HEK293 (cell line): ENCODE measurements around the gene MYO7B.

Source experiments
- CTCF ChIA-PET: fragments of 350-600 bp; formaldehyde crosslinking; extraction: SDS; loops from one replicate; lab custom pipeline; 2021; ENCODE audit warnings: antibody characterized with exemption; lab: Yijun Ruan, JAX
- POLR2A ChIA-PET: fragments of 300-600 bp; formaldehyde crosslinking; extraction: SDS; loops from one replicate; lab custom pipeline; 2020; ENCODE audit warnings: antibody characterized with exemption, inconsistent platforms; lab: Yijun Ruan, JAX
- H3K27ac ChIP-seq: fragments of 200-500 bp; sonication (Bioruptor generic); 2 replicates; pipeline ENCODE4 v1.5.1; 2014; ENCODE audit warnings: low read depth, low read length, control low read depth, inconsistent platforms; ENCODE audit errors: extremely low read depth
- H3K36me3 ChIP-seq, 2 experiments: fragments of 200-500 bp in 1 of 2; sonication (Bioruptor generic) in 1 of 2; 1 replicate in 1 of 2; 2 replicates in 1 of 2; pipeline ENCODE4 v1.5.1; 2014 to 2017; ENCODE audit warnings: inconsistent platforms in 2 of 2, low read length in 2 of 2; ENCODE audit not compliant: control insufficient read depth in 2 of 2, insufficient read depth in 1 of 2
- H3K4me1 ChIP-seq: fragments of 200-500 bp; sonication (Bioruptor generic); 2 replicates; pipeline ENCODE4 v1.5.1; 2014; ENCODE audit warnings: mild to moderate bottlenecking, low read length, inconsistent platforms; ENCODE audit not compliant: control insufficient read depth, insufficient read depth
- H3K4me3 ChIP-seq: 2 replicates; pipeline ENCODE4 v1.5.1; 2011; ENCODE audit warnings: low read depth, mild to moderate bottlenecking, control low read depth, low read length, moderate library complexity
- H3K9me3 ChIP-seq: fragments of 200-500 bp; sonication (Bioruptor generic); 2 replicates; pipeline ENCODE4 v1.5.1; 2014; ENCODE audit warnings: low read depth, low read length, inconsistent platforms; ENCODE audit not compliant: control insufficient read depth, insufficient read depth
- EGR2 ChIP-seq: fragments of 450-650 bp; formaldehyde crosslinking; IDR thresholded peaks from 2 replicates; pipeline ENCODE4 v1.5.1; 2016; ENCODE audit warnings: low read depth, missing biosample characterization, missing genetic modification characterization
- GLIS2 ChIP-seq: fragments of 450-650 bp; formaldehyde crosslinking; IDR thresholded peaks from 2 replicates; pipeline ENCODE4 v1.5.1; 2016; ENCODE audit warnings: missing biosample characterization, missing genetic modification characterization
- KLF1 ChIP-seq: fragments of 450-650 bp; formaldehyde crosslinking; IDR thresholded peaks from 2 replicates; pipeline ENCODE4 v1.5.1; 2016; ENCODE audit warnings: missing biosample characterization, missing genetic modification characterization
- KLF10 ChIP-seq: fragments of 450-650 bp; IDR thresholded peaks from 2 replicates; pipeline ENCODE4 v1.5.1; 2018; ENCODE audit warnings: missing biosample characterization, mild to moderate bottlenecking, missing genetic modification characterization
- MEIS1 ChIP-seq: sonication (generic); formaldehyde crosslinking; IDR thresholded peaks from 2 replicates; pipeline ENCODE4 v1.8.1; 2022; ENCODE audit warnings: missing genetic modification reagents, mild to moderate bottlenecking, borderline replicate concordance
- PATZ1 ChIP-seq: fragments of 450-650 bp; formaldehyde crosslinking; IDR thresholded peaks from 2 replicates; pipeline ENCODE4 v1.5.1; 2016; ENCODE audit warnings: missing biosample characterization, missing genetic modification characterization
- SP2 ChIP-seq: fragments of 450-650 bp; formaldehyde crosslinking; IDR thresholded peaks from 2 replicates; pipeline ENCODE4 v1.5.1; 2016; ENCODE audit warnings: missing biosample characterization, missing genetic modification characterization
- TCF7L2 ChIP-seq: IDR thresholded peaks from 2 replicates; pipeline ENCODE4 v1.6.1; 2011; ENCODE audit warnings: low read depth, mild to moderate bottlenecking, inconsistent platforms, low read length, moderate library complexity, borderline replicate concordance
- WT1 ChIP-seq: fragments of 450-650 bp; formaldehyde crosslinking; IDR thresholded peaks from 2 replicates; pipeline ENCODE4 v1.5.1; 2016; ENCODE audit warnings: missing biosample characterization, missing genetic modification characterization
- ZBTB1 ChIP-seq: fragments of 450-650 bp; formaldehyde crosslinking; IDR thresholded peaks from 2 replicates; pipeline ENCODE4 v1.5.1; 2016; ENCODE audit warnings: missing biosample characterization, missing genetic modification characterization
- ZBTB49 ChIP-seq: fragments of 450-650 bp; formaldehyde crosslinking; IDR thresholded peaks from 2 replicates; pipeline ENCODE4 v1.5.1; 2016; ENCODE audit warnings: missing biosample characterization, missing genetic modification characterization, low read depth
- ZNF202 ChIP-seq: fragments of 450-650 bp; formaldehyde crosslinking; IDR thresholded peaks from 2 replicates; pipeline ENCODE4 v1.5.1; 2016; ENCODE audit warnings: missing biosample characterization, missing genetic modification characterization, borderline replicate concordance
- ZNF223 ChIP-seq: fragments of 450-650 bp; formaldehyde crosslinking; IDR thresholded peaks from 2 replicates; pipeline ENCODE4 v1.5.1; 2016; ENCODE audit warnings: missing biosample characterization, missing genetic modification characterization
- ZNF302 ChIP-seq: fragments of 450-650 bp; formaldehyde crosslinking; IDR thresholded peaks from 2 replicates; pipeline ENCODE4 v1.5.1; 2016; ENCODE audit warnings: missing biosample characterization, missing genetic modification characterization, low read depth
- ZNF391 ChIP-seq: fragments of 450-650 bp; formaldehyde crosslinking; IDR thresholded peaks from 2 replicates; pipeline ENCODE4 v1.5.1; 2016; ENCODE audit warnings: low read depth, missing biosample characterization, missing genetic modification characterization, borderline replicate concordance
- ZNF398 ChIP-seq: fragments of 450-650 bp; formaldehyde crosslinking; IDR thresholded peaks from 2 replicates; pipeline ENCODE4 v1.5.1; 2017; ENCODE audit warnings: missing biosample characterization, missing genetic modification characterization
- ZNF48 ChIP-seq: fragments of 450-650 bp; formaldehyde crosslinking; IDR thresholded peaks from 2 replicates; pipeline ENCODE4 v1.5.1; 2016; ENCODE audit warnings: missing biosample characterization, missing genetic modification characterization
- ZNF501 ChIP-seq: fragments of 450-650 bp; formaldehyde crosslinking; IDR thresholded peaks from 2 replicates; pipeline ENCODE4 v1.5.1; 2016; ENCODE audit warnings: missing biosample characterization, missing genetic modification characterization
- ZNF514 ChIP-seq: fragments of 450-650 bp; formaldehyde crosslinking; IDR thresholded peaks from 2 replicates; pipeline ENCODE4 v1.5.1; 2016; ENCODE audit warnings: missing biosample characterization, missing genetic modification characterization
- ZNF571 ChIP-seq: fragments of 450-650 bp; formaldehyde crosslinking; IDR thresholded peaks from 2 replicates; pipeline ENCODE4 v1.5.0; 2017; ENCODE audit warnings: missing biosample characterization, missing genetic modification characterization
- ZNF623 ChIP-seq: fragments of 450-650 bp; formaldehyde crosslinking; IDR thresholded peaks from 2 replicates; pipeline ENCODE4 v1.5.1; 2016; ENCODE audit warnings: missing biosample characterization, missing genetic modification characterization
- ZNF626 ChIP-seq: fragments of 450-650 bp; sonication (Bioruptor Pico); formaldehyde crosslinking; IDR thresholded peaks from 2 replicates; pipeline ENCODE4 v1.5.1; 2018; ENCODE audit warnings: missing biosample characterization, missing genetic modification characterization, inconsistent platforms
- ZNF629 ChIP-seq: fragments of 450-650 bp; formaldehyde crosslinking; IDR thresholded peaks from 2 replicates; pipeline ENCODE4 v1.5.1; 2017; ENCODE audit warnings: missing biosample characterization, missing genetic modification characterization
- ZNF692 ChIP-seq: fragments of 450-650 bp; formaldehyde crosslinking; IDR thresholded peaks from 2 replicates; pipeline ENCODE4 v1.5.1; 2016; ENCODE audit warnings: missing biosample characterization, missing genetic modification characterization
- TF ChIP-seq, protein P1 (sequence below): fragments of 450-650 bp; formaldehyde crosslinking; IDR thresholded peaks from 2 replicates; pipeline ENCODE4 v1.5.1; 2016; ENCODE audit warnings: missing biosample characterization, missing genetic modification characterization
- TF ChIP-seq, protein P2 (sequence below): fragments of 450-650 bp; formaldehyde crosslinking; IDR thresholded peaks from 2 replicates; pipeline ENCODE4 v1.5.1; 2016; ENCODE audit warnings: missing biosample characterization, missing genetic modification characterization

The MYO7B gene

DNA sequence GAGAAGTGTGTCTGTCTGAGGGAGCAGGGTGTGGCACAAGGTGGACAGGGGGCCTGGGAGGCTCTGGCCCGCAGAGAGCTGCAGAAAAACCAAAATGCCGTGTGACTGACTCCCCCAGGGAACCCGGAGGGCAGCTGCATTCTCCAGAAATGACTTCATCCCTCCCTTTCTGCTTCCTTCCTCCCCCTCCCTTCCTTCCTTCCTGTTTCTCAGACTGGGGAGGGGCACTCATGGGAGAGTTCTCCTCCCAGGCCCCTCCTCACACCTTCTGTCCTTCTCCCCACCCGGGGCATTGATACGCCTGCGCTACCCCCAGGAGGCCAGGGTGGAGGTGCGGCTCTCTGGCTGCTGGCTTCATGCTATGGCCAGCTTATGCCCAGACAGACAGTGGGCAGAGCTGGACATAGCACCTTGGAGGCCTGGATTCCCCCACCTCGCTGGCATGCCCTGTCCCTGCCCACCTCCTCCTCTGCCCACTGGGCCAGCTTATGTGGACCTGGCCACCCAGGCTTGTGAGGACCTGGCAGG, 102.3 kb downstream of the MYO7B start:
- H3K4me1 ChIP-seq: peaks cover 2% of the 10 kb centered on the region; the same call in 1 of the 2 replicates
- ChIA-PET POLR2A (interaction anchor here (0.6 to 1.9 kb wide), 2 partner anchors 64 to 111 kb away, joined by 3 to 7 read pairs; partner anchors contain the start of gene IWS1), CTCF (interaction anchor here (1.2 to 4.5 kb wide), 4 partner anchors 12 to 158 kb away, joined by 4 to 31 read pairs (median 6); no protein-coding TSS in a partner anchor)
- no peak overlapping the region for H3K4me3 ChIP-seq
- H3K27ac ChIP-seq: no peak overlapping the region
- H3K9me3 ChIP-seq: no peaks in the 10 kb centered on the region
- no peaks in the 10 kb centered on the region for H3K36me3 ChIP-seq
- no peak for TF ChIP-seq ZNF48
- peak; percentile 44; the same call in 1 of the 2 replicates for TF ChIP-seq GLIS2 (tag by site-specific recombination)
- TF ChIP-seq ZNF514: no peak
- TF ChIP-seq, protein P1, sequence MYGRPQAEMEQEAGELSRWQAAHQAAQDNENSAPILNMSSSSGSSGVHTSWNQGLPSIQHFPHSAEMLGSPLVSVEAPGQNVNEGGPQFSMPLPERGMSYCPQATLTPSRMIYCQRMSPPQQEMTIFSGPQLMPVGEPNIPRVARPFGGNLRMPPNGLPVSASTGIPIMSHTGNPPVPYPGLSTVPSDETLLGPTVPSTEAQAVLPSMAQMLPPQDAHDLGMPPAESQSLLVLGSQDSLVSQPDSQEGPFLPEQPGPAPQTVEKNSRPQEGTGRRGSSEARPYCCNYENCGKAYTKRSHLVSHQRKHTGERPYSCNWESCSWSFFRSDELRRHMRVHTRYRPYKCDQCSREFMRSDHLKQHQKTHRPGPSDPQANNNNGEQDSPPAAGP (tag by site-specific recombination): peak; percentile 70
- no peak for TF ChIP-seq ZNF501 (tag by site-specific recombination)
- TF ChIP-seq ZNF223 (tag by site-specific recombination): peak; percentile 78
- TF ChIP-seq ZNF398 (tag by site-specific recombination): peak; percentile 30; the same call in 1 of the 2 replicates
- TF ChIP-seq ZNF626: no peak
- no peak for TF ChIP-seq ZBTB1 (tag by site-specific recombination)
- peak; percentile 58; the same call in 1 of the 2 replicates for TF ChIP-seq WT1 (tag by site-specific recombination)
- TF ChIP-seq PATZ1 (tag by site-specific recombination): 0 out of 2 replicates have a peak, but pooled peaks have one; percentile 35
- TF ChIP-seq TCF7L2: no peak
- 0 out of 2 replicates have a peak, but pooled peaks have one; percentile 17 for TF ChIP-seq EGR2 (tag by site-specific recombination)
- peak; percentile 43; the same call in 1 of the 2 replicates for TF ChIP-seq KLF1 (tag by site-specific recombination)
- no peak for TF ChIP-seq KLF10 (tag by site-specific recombination)
- TF ChIP-seq ZBTB49: no peak
- TF ChIP-seq ZNF623 (tag by site-specific recombination): no peak
- no peak for TF ChIP-seq ZNF202
- no peak for TF ChIP-seq ZNF692 (tag by site-specific recombination)
- no peak for TF ChIP-seq MEIS1
- no peak for TF ChIP-seq ZNF571 (tag by site-specific recombination)
- 0 out of 2 replicates have a peak, but pooled peaks have one; percentile 12 for TF ChIP-seq ZNF629 (tag by site-specific recombination)
- no peak for TF ChIP-seq ZNF391
- TF ChIP-seq, protein P2, sequence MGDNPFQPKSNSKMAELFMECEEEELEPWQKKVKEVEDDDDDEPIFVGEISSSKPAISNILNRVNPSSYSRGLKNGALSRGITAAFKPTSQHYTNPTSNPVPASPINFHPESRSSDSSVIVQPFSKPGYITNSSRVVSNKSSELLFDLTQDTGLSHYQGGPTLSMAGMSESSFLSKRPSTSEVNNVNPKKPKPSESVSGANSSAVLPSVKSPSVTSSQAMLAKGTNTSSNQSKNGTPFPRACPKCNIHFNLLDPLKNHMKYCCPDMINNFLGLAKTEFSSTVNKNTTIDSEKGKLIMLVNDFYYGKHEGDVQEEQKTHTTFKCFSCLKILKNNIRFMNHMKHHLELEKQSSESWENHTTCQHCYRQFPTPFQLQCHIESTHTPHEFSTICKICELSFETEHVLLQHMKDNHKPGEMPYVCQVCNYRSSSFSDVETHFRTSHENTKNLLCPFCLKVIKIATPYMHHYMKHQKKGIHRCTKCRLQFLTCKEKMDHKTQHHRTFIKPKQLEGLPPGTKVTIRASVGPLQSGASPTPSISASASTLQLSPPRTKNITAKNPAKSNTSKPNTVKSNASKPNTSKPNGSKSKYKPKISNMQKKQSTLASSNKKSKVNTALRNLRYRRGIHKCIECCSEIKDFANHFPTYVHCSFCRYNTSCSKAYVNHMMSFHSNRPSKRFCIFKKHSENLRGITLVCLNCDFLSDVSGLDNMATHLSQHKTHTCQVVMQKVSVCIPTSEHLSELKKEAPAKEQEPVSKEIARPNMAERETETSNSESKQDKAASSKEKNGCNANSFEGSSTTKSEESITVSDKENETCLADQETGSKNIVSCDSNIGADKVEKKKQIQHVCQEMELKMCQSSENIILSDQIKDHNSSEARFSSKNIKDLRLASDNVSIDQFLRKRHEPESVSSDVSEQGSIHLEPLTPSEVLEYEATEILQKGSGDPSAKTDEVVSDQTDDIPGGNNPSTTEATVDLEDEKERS (tag by site-specific recombination): no peak
- TF ChIP-seq SP2 (tag by site-specific recombination): peak; percentile 19; the same call in 1 of the 2 replicates
- no peak for TF ChIP-seq ZNF302 (tag by site-specific recombination)
